Ishikawa (cell line): ENCODE results near the gene SULT1C4.

Experiments
- FOXM1 ChIP-seq: IDR thresholded peaks from 2 replicates; pipeline ENCODE4 v1.6.1; 2012; ENCODE audit warnings: low read depth, borderline replicate concordance
- RAD21 ChIP-seq: IDR thresholded peaks from 2 replicates; pipeline ENCODE4 v1.6.1; 2012; ENCODE audit warnings: low read depth
- REST ChIP-seq: IDR thresholded peaks from 2 replicates; pipeline ENCODE4 v1.6.1; 2012; ENCODE audit warnings: low read depth, mild to moderate bottlenecking
- YY1 ChIP-seq: IDR thresholded peaks from 2 replicates; pipeline ENCODE4 v1.6.1; 2012; ENCODE audit warnings: low read depth
- ZBTB7A ChIP-seq: IDR thresholded peaks from 2 replicates; pipeline ENCODE4 v1.6.1; 2012; ENCODE audit warnings: low read depth

GRCh38 chr2:108378851-108379250 lies 1.1 kb downstream of the SULT1C4 start:
- no peak for TF ChIP-seq FOXM1
- TF ChIP-seq YY1: no peak
- no peak for TF ChIP-seq ZBTB7A
- no peak for TF ChIP-seq RAD21
- TF ChIP-seq REST: no peak
